Uterus (tissue), 2 donors: Measurements from ENCODE around the gene MACROD1.

Experiments used
- CTCF ChIP-seq, 4 experiments: fragments of 200-600 bp in 2 of 4; fragments of 450-650 bp in 2 of 4; sonication (generic) in 2 of 4; IDR thresholded peaks; one replicate each; pipeline ENCODE4 v1.5.1; 2016 to 2019; ENCODE audit warnings: antibody characterized with exemption in 4 of 4, mild to moderate bottlenecking in 2 of 4, moderate library complexity in 1 of 4
- POLR2A ChIP-seq, 2 donors: fragments of 450-650 bp; IDR thresholded peaks; one replicate each; pipeline ENCODE4 v1.6.1; 2016; ENCODE audit warnings: antibody characterized with exemption in 2 of 2, mild to moderate bottlenecking in 1 of 2, moderate library complexity in 1 of 2

- TF ChIP-seq CTCF (IDR thresholded peaks at IDR 0.05): no peak
- TF ChIP-seq POLR2A (IDR thresholded peaks at IDR 0.05): no peak
Observed at GRCh38 chr11:64112771-64113461, 53.0 kb downstream of the MACROD1 start.
